ENCODE results near the gene PMM2. TPM values are rescaled to one million over a fixed set of nuclear protein-coding genes. Genes with fewer than 3 reads are reported as not detected.
A peak's percentile ranks its signal among the peaks of the same experiment; 100 is the strongest.

PMM2 gene
- total RNA-seq, 1 donor, result 53.5 TPM

GRCh38 chr16:8882041-8882617 lies 84.5 kb downstream of the PMM2 start, which contains the start of gene LITAFD:
Gene LITAFD (plus strand): TSS chr16:8882351. CDS start chr16:8884356, 2,005 bp downstream.
- no peak for DNase-seq (ENCODE audit: low read depth)
- no peak for TF ChIP-seq CTCF (IDR thresholded peaks at IDR 0.05; ENCODE audit: insufficient read depth, low read depth, low read length)
- no peak within 1 kb of the TSS for H3K4me3 ChIP-seq (ENCODE audit: low read depth, low read length)

- no peak overlapping the region for H3K4me3 ChIP-seq (ENCODE audit: low read depth, low read length)
- no peak for DNase-seq (ENCODE audit: low read depth)
Measured at GRCh38 chr16:8882725-8883377, 85.2 kb downstream of the PMM2 start.

GRCh38 chr16:8885674-8886592 lies 88.3 kb downstream of the PMM2 start:
- H3K4me3 ChIP-seq (ENCODE audit: low read depth, low read length), result no peak overlapping the region
- no peak for TF ChIP-seq CTCF (IDR thresholded peaks at IDR 0.05; ENCODE audit: insufficient read depth, low read depth, low read length)
- DNase-seq (ENCODE audit: low read depth), result peak; percentile 58

More at GRCh38 chr16:8882725-8883377, 85.2 kb downstream of the PMM2 start:
- no peak for TF ChIP-seq CTCF (IDR thresholded peaks at IDR 0.05; ENCODE audit: insufficient read depth, low read depth, low read length)

GRCh38 chr16:8886593-8887430 lies 89.2 kb downstream of the PMM2 start:
- no peak for TF ChIP-seq CTCF (IDR thresholded peaks at IDR 0.05; ENCODE audit: insufficient read depth, low read depth, low read length)
- H3K4me3 ChIP-seq (ENCODE audit: low read depth, low read length), result no peak overlapping the region
- no peak for DNase-seq (ENCODE audit: low read depth)

GRCh38 chr16:8887431-8887765 lies 89.8 kb downstream of the PMM2 start:
- no peak overlapping the region for H3K4me3 ChIP-seq (ENCODE audit: low read depth, low read length)
- no peak for DNase-seq (ENCODE audit: low read depth)
- TF ChIP-seq CTCF (IDR thresholded peaks at IDR 0.05; ENCODE audit: insufficient read depth, low read depth, low read length), result no peak

- peak; percentile 67 for DNase-seq (ENCODE audit: low read depth)
- no peak for TF ChIP-seq CTCF (IDR thresholded peaks at IDR 0.05; ENCODE audit: insufficient read depth, low read depth, low read length)
- H3K4me3 ChIP-seq (ENCODE audit: low read depth, low read length), result no peak overlapping the region
Measured at GRCh38 chr16:8887952-8888560, 90.4 kb downstream of the PMM2 start.

Measured in fibroblast of villous mesenchyme (primary cell).